K562 (cell line): Measurements from ENCODE around the gene DPP9. TPM values are rescaled to one million over a fixed set of nuclear protein-coding genes. Genes with fewer than 3 reads are reported as not detected.

Experiments
- ATAC-seq: fragments of 200-7000 bp; cut with Tn5 transposase; 3 replicates; pipeline ENCODE4 v1.9.1; 2020; ENCODE audit warnings: moderate library complexity
- BruUV-seq: library from RNA; stranded (reverse); fragments of 400-500 nt; replicated peaks from 2 replicates; lab custom pipeline; 2021; lab: Mats Ljungman, UMichigan
- CTCF ChIA-PET: fragments of 300-600 bp; formaldehyde crosslinking; extraction: SDS; loops from one replicate; lab custom pipeline; 2021; ENCODE audit warnings: low intra/inter-chr PET ratio; lab: Yijun Ruan, JAX
- POLR2A ChIA-PET: fragments of 300-600, 350-650 bp; sonication (Branson Sonifier 250); formaldehyde crosslinking; extraction: SDS; loops from one replicate; lab custom pipeline; 2021; ENCODE audit warnings: antibody characterized with exemption, inconsistent platforms; lab: Yijun Ruan, JAX
- DNase-seq, 4 experiments: peaks; one replicate each; pipeline versions ENCODE4 v3.0.0 to v3.0.0-alpha.2; 2011 to 2018; ENCODE audit warnings: low spot score in 3 of 4, mixed read lengths in 3 of 4; ENCODE audit errors: extremely low read depth in 1 of 4
- FAIRE-seq: peaks from 2 replicates; lab custom pipeline; 2011; peaks lifted over from hg19 to GRCh38; lab: Jason Lieb, UNC
- H2AFZ ChIP-seq: 2 replicates; pipeline ENCODE4 v1.6.0; 2011; ENCODE audit warnings: low read depth, low read length, control low read depth, inconsistent platforms
- H3K27ac ChIP-seq: fragments of 200-600 bp; 3 replicates; pipeline ENCODE4 v1.8.0; 2011; ENCODE audit warnings: low read depth, mild to moderate bottlenecking, control low read depth, inconsistent platforms, low read length, moderate library complexity, mixed read lengths; ENCODE audit errors: extremely low read depth
- H3K27me3 ChIP-seq, 2 experiments: fragments of 300-600 bp in 1 of 2; 2 replicates in 1 of 2; 3 replicates in 1 of 2; pipeline versions ENCODE4 v1.6.0 to v1.8.0; 2011; ENCODE audit warnings: inconsistent platforms in 2 of 2, low read length in 2 of 2, mild to moderate bottlenecking in 1 of 2, mixed read lengths in 1 of 2, moderate library complexity in 1 of 2; ENCODE audit not compliant: control insufficient read depth in 2 of 2, insufficient read depth in 2 of 2
- H3K36me3 ChIP-seq: fragments of 300-600 bp; 3 replicates; pipeline ENCODE4 v1.8.0; 2011; ENCODE audit warnings: mild to moderate bottlenecking, low read length, inconsistent platforms; ENCODE audit not compliant: control insufficient read depth, insufficient read depth
- H3K4me1 ChIP-seq, 2 experiments: fragments of 200-600 bp in 1 of 2; replicated peaks in 1 of 2; 2 replicates in 1 of 2; 3 replicates in 1 of 2; pipeline versions ENCODE4 v1.5.1 to v1.8.0; 2011; ENCODE audit warnings: inconsistent platforms in 2 of 2, low read length in 2 of 2, mild to moderate bottlenecking in 1 of 2, mixed read lengths in 1 of 2, moderate library complexity in 1 of 2; ENCODE audit not compliant: control insufficient read depth in 2 of 2, insufficient read depth in 2 of 2
- H3K4me2 ChIP-seq: 2 replicates; pipeline ENCODE4 v1.6.1; 2011; ENCODE audit warnings: low read length, control low read depth, inconsistent platforms, mixed read lengths; ENCODE audit not compliant: insufficient read depth
- H3K4me3 ChIP-seq: fragments of 200-600 bp; sonication (generic), shearing (Covaris generic); 2 replicates; pipeline ENCODE4 v1.5.1; 2016; ENCODE audit warnings: control low read depth, inconsistent platforms
- H3K79me2 ChIP-seq: fragments of 200-600 bp; 3 replicates; pipeline ENCODE4 v1.8.0; 2011; ENCODE audit warnings: low read length, inconsistent platforms; ENCODE audit not compliant: control insufficient read depth, insufficient read depth
- H3K9ac ChIP-seq, 2 experiments: 2 replicates each; pipeline versions ENCODE4 v1.6.0 to v1.6.1; 2011; ENCODE audit warnings: low read depth in 2 of 2, low read length in 2 of 2, control low read depth in 1 of 2, inconsistent platforms in 1 of 2, mild to moderate bottlenecking in 1 of 2, mixed read lengths in 1 of 2; ENCODE audit not compliant: insufficient read depth in 1 of 2
- H3K9me1 ChIP-seq: one replicate; pipeline ENCODE4 v1.6.0; 2011; ENCODE audit warnings: inconsistent platforms, mild to moderate bottlenecking, low read length, moderate library complexity; ENCODE audit not compliant: control insufficient read depth, insufficient read depth
- H3K9me3 ChIP-seq: replicated peaks from 2 replicates; pipeline ENCODE4 v1.5.1; 2011; ENCODE audit warnings: low read depth, low read length, inconsistent platforms; ENCODE audit not compliant: control insufficient read depth, insufficient read depth
- H4K20me1 ChIP-seq: replicated peaks from 2 replicates; pipeline ENCODE4 v1.6.1; 2011; ENCODE audit warnings: low read length, inconsistent platforms, mixed read lengths; ENCODE audit not compliant: control insufficient read depth, insufficient read depth
- CSDE1 ChIP-seq, 2 experiments: fragments of 450-650 bp; IDR thresholded peaks; 2 replicates each; pipeline ENCODE4 v1.6.1; 2016; ENCODE audit warnings: mild to moderate bottlenecking in 1 of 2
- POLR2G ChIP-seq: fragments of 200-400 bp; formaldehyde crosslinking; IDR thresholded peaks from 2 replicates; pipeline ENCODE4 v1.6.1; 2017; ENCODE audit warnings: low read depth, mild to moderate bottlenecking, antibody characterized with exemption, low read length, moderate library complexity
- RBM22 ChIP-seq: fragments of 200-400 bp; formaldehyde crosslinking; IDR thresholded peaks from 2 replicates; pipeline ENCODE4 v1.6.1; 2018; ENCODE audit warnings: low read length, low read depth; ENCODE audit not compliant: poor library complexity, severe bottlenecking
- TBP ChIP-seq: optimal IDR thresholded peaks from 2 replicates; pipeline ENCODE3; 2011; ENCODE audit warnings: low read depth, low read length, improper control_type of control experiment
- ZBTB33 ChIP-seq: sonication (generic); formaldehyde crosslinking; IDR thresholded peaks from 2 replicates; pipeline ENCODE4 v1.8.1; 2023; ENCODE audit warnings: mild to moderate bottlenecking, missing genetic modification reagents
- WGBS: fragments of 100-300 bp; shearing (Covaris generic); methylation state at CpG from one replicate; pipeline ENCODE4 v1.1.6; 2016; ENCODE audit warnings: low coverage, mixed read lengths; ENCODE audit not compliant: insufficient coverage; ENCODE audit errors: missing lambda C conversion rate; 5-methylcytosine and 5-hydroxymethylcytosine counted together
- in situ Hi-C: fragments of 300-500 bp; cut with MboI; formaldehyde crosslinking; loops from 4 replicates; pipeline ENCODE4 v1.15.0; 2018; ENCODE audit warnings: inconsistent platforms, mixed read lengths
- intact Hi-C: fragments of 100-400 bp; cut with micrococcal nuclease; formaldehyde crosslinking; loops from 2 replicates; pipeline ENCODE4 v1.14.2; 2022
- polyA plus RNA-seq, 8 experiments: library from polyadenylated mRNA; depleted of rRNA in 4 of 8; stranded (reverse) in 5 of 8; unstranded in 3 of 8; fragments of >200 nt; fragmentation: Nextera tagmentation in 2 of 8; fragmentation: Illumina TruSeq in 1 of 8; extraction: Ambion mirVana in 2 of 8; extraction: Trizol in 1 of 8; gene quantifications; 2 replicates each; pipeline versions ENCODE4 v1.2.1 to v1.2.3, GENCODE V29; 2011 to 2014; ENCODE audit warnings: inconsistent platforms in 1 of 8, missing spikeins in 1 of 8
- total RNA-seq, 7 experiments: library from RNA; depleted of rRNA in 6 of 7; stranded (reverse); fragments of >200 nt in 6 of 7; fragmentation: Illumina TruSeq in 2 of 7; extraction: Trizol in 2 of 7; gene quantifications; 2 replicates each; pipeline versions ENCODE4 v1.2.1 to v1.2.3, GENCODE V29; 2011 to 2021; ENCODE audit warnings: low replicate concordance in 1 of 7

The DPP9 gene
- total and polyA plus RNA-seq, 9 of the 15 experiments (the other 6 are each of a cell fraction or from before 2014, with no cell fraction given), result 0.90 to 66.7 (median 24.5) TPM

GRCh38 chr19:4652075-4652474, 71.6 kb downstream of the DPP9 start:
- Histone ChIP-seq H4K20me1 (no peaks in the 10 kb centered on the region), H3K27ac (no peak overlapping the region), H3K36me3 (peaks cover 38% of the 10 kb centered on the region; the same call in 2 of the 3 replicates), H3K4me1 (peaks cover 11 to 26% of the 10 kb centered on the region in 2 experiments; a peak in 3 of 5 replicates), H3K9me3 (no peaks in the 10 kb centered on the region), H3K4me2 (no peak overlapping the region), H3K9ac (peak overlapping the region in 1 of 2 experiments; percentile 11; a peak in 1 of 4 replicates), H3K79me2 (no peaks in the 10 kb centered on the region), H2AFZ (no peak overlapping the region), H3K9me1 (peaks cover 3% of the 10 kb centered on the region), H3K4me3 (no peak overlapping the region), H3K27me3 (no peaks in the 10 kb centered on the region)
- intact Hi-C loops (no loop called here), in situ Hi-C loops (no loop called here)
- CTCF ChIA-PET, result no interaction called here
- DNase-seq (peak in 1 of 4 experiments; percentile 7), ATAC-seq (no peak), FAIRE-seq (no peak)
- POLR2A ChIA-PET, result interaction anchor here (0.6 to 0.7 kb wide), 2 partner anchors 19 to 67 kb away, joined by 3 to 5 read pairs; no protein-coding TSS in a partner anchor
- 93% methylated on average over 36 of the region's 44 CpGs for WGBS
- BruUV-seq, result no TSS peak
- peak; percentile 51; the same call in 1 of the 2 replicates for TF ChIP-seq POLR2G
- no peak for TF ChIP-seq TBP
- peak; percentile 85; the same call in 1 of the 2 replicates for TF ChIP-seq ZBTB33 (CRISPR knock-in tag)
- TF ChIP-seq RBM22, result peak; percentile 60
- no peak for TF ChIP-seq CSDE1 (IDR thresholded peaks at IDR 0.05)
